Measurements from ENCODE around the gene DYRK4.

GRCh38 chr12:4586500-4586899 is 24.5 kb downstream of the DYRK4 start:
- TF ChIP-seq, protein P1, sequence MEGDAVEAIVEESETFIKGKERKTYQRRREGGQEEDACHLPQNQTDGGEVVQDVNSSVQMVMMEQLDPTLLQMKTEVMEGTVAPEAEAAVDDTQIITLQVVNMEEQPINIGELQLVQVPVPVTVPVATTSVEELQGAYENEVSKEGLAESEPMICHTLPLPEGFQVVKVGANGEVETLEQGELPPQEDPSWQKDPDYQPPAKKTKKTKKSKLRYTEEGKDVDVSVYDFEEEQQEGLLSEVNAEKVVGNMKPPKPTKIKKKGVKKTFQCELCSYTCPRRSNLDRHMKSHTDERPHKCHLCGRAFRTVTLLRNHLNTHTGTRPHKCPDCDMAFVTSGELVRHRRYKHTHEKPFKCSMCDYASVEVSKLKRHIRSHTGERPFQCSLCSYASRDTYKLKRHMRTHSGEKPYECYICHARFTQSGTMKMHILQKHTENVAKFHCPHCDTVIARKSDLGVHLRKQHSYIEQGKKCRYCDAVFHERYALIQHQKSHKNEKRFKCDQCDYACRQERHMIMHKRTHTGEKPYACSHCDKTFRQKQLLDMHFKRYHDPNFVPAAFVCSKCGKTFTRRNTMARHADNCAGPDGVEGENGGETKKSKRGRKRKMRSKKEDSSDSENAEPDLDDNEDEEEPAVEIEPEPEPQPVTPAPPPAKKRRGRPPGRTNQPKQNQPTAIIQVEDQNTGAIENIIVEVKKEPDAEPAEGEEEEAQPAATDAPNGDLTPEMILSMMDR (IDR thresholded peaks at IDR 0.05) = no peak
- no peak for TF ChIP-seq EZH2 (IDR thresholded peaks at IDR 0.05)

Measured in neural progenitor cell (in vitro differentiated cells).